Measurements from ENCODE around the gene CHAC1. TPM values are rescaled to one million over a fixed set of nuclear protein-coding genes. Genes with fewer than 3 reads are reported as not detected.
"Not testable (repeated sequence)": the region's sequence is repeated elsewhere in the genome, so short reads cannot be mapped to it uniquely, and the experiment has no call there.

Gene CHAC1
- total RNA-seq, 1 donor from 2014 or later = 45.6 TPM

GRCh38 chr15:40952301-40952900, 870 bp upstream of the CHAC1 start:
- peak overlapping the region; percentile 73 for H3K27ac Mint-ChIP-seq (ENCODE audit: unreplicated experiment)
- TF ChIP-seq CTCF (IDR thresholded peaks at IDR 0.05; ENCODE audit: partially characterized antibody, unreplicated experiment) = no peak
- no peak for DNase-seq
- no peaks in the 10 kb centered on the region for H3K36me3 Mint-ChIP-seq (ENCODE audit: unreplicated experiment)
- peaks cover 14% of the 10 kb centered on the region for H3K27me3 Mint-ChIP-seq (ENCODE audit: unreplicated experiment)
- H3K9me3 Mint-ChIP-seq (ENCODE audit: unreplicated experiment) = peaks cover 17% of the 10 kb centered on the region
- H3K4me1 Mint-ChIP-seq (ENCODE audit: low read depth, unreplicated experiment) = peaks cover 4% of the 10 kb centered on the region
- peak overlapping the region; percentile 86 for H3K4me3 Mint-ChIP-seq (ENCODE audit: unreplicated experiment)

- Mint-ChIP-seq H3K27me3 (ENCODE audit: unreplicated experiment) (peaks cover 19% of the 10 kb centered on the region), H3K4me1 (ENCODE audit: low read depth, unreplicated experiment) (peaks cover 7% of the 10 kb centered on the region), H3K27ac (ENCODE audit: unreplicated experiment) (peak overlapping the region; percentile 91), H3K4me3 (ENCODE audit: unreplicated experiment) (peak overlapping the region; percentile 93), H3K9me3 (ENCODE audit: unreplicated experiment) (peaks cover 15% of the 10 kb centered on the region), H3K36me3 (ENCODE audit: unreplicated experiment) (no peaks in the 10 kb centered on the region)
- peak; percentile 32 for DNase-seq
- no peak for TF ChIP-seq CTCF (IDR thresholded peaks at IDR 0.05; ENCODE audit: partially characterized antibody, unreplicated experiment)
These were observed 423 bp downstream of the CHAC1 start for GRCh38 chr15:40953713-40954074.

GRCh38 chr15:40954158-40954848, 1.0 kb downstream of the CHAC1 start:
- peak overlapping the region; percentile 91 for H3K27ac Mint-ChIP-seq (ENCODE audit: unreplicated experiment)
- peak overlapping the region; percentile 93 for H3K4me3 Mint-ChIP-seq (ENCODE audit: unreplicated experiment)
- H3K9me3 Mint-ChIP-seq (ENCODE audit: unreplicated experiment) = peaks cover 15% of the 10 kb centered on the region
- not testable (repeated sequence) for H3K4me1 Mint-ChIP-seq (ENCODE audit: low read depth, unreplicated experiment); DNase-seq; H3K36me3 Mint-ChIP-seq (ENCODE audit: unreplicated experiment)
- peaks cover 21% of the 10 kb centered on the region for H3K27me3 Mint-ChIP-seq (ENCODE audit: unreplicated experiment)

- Mint-ChIP-seq H3K27ac (ENCODE audit: unreplicated experiment) (no peak overlapping the region), H3K36me3 (ENCODE audit: unreplicated experiment) (no peaks in the 10 kb centered on the region), H3K27me3 (ENCODE audit: unreplicated experiment) (peaks cover 25% of the 10 kb centered on the region), H3K4me1 (ENCODE audit: low read depth, unreplicated experiment) (peaks cover 11% of the 10 kb centered on the region), H3K4me3 (ENCODE audit: unreplicated experiment) (peak overlapping the region; percentile 93), H3K9me3 (ENCODE audit: unreplicated experiment) (peaks cover 18% of the 10 kb centered on the region)
- no peak for DNase-seq
- no peak for TF ChIP-seq CTCF (IDR thresholded peaks at IDR 0.05; ENCODE audit: partially characterized antibody, unreplicated experiment)
These were observed 2.1 kb downstream of the CHAC1 start for GRCh38 chr15:40955141-40955903.

GRCh38 chr15:40955930-40956540, 2.8 kb downstream of the CHAC1 start:
- peaks cover 25% of the 10 kb centered on the region for H3K27me3 Mint-ChIP-seq (ENCODE audit: unreplicated experiment)
- no peaks in the 10 kb centered on the region for H3K36me3 Mint-ChIP-seq (ENCODE audit: unreplicated experiment)
- TF ChIP-seq CTCF (IDR thresholded peaks at IDR 0.05; ENCODE audit: partially characterized antibody, unreplicated experiment) = no peak
- H3K9me3 Mint-ChIP-seq (ENCODE audit: unreplicated experiment) = peaks cover 18% of the 10 kb centered on the region
- no peak overlapping the region for H3K27ac Mint-ChIP-seq (ENCODE audit: unreplicated experiment)
- peak overlapping the region; percentile 76 for H3K4me3 Mint-ChIP-seq (ENCODE audit: unreplicated experiment)
- no peak for DNase-seq
- H3K4me1 Mint-ChIP-seq (ENCODE audit: low read depth, unreplicated experiment) = peaks cover 11% of the 10 kb centered on the region

Measured in glutamatergic neuron (in vitro differentiated cells).